Erythroblast (primary cell): ENCODE data around the gene PIP5K1B.

Experiments used
- GATA1 ChIP-seq: IDR thresholded peaks from 2 replicates; pipeline ENCODE4 v1.6.1; 2011; ENCODE audit warnings: low read depth, mild to moderate bottlenecking, control low read depth, low read length, moderate library complexity
- POLR2A ChIP-seq: IDR thresholded peaks from 2 replicates; pipeline ENCODE4 v1.6.1; 2011; ENCODE audit warnings: mild to moderate bottlenecking, low read length

GRCh38 chr9:68731857-68732256 is 26.8 kb downstream of the PIP5K1B start:
- TF ChIP-seq POLR2A (no peak), GATA1 (no peak)
